Astrocyte (in vitro differentiated cells and primary cell): ENCODE measurements around the gene FAM3B.

ENCODE experiments used
- CTCF ChIP-seq: IDR thresholded peaks from 2 replicates; pipeline ENCODE4 v1.5.1; 2011; ENCODE audit warnings: low read depth, mild to moderate bottlenecking, inconsistent platforms, low read length, moderate library complexity; ENCODE audit not compliant: insufficient read depth
- EZH2 ChIP-seq: IDR thresholded peaks from 2 replicates; pipeline ENCODE4 v1.6.1; 2012; ENCODE audit warnings: mild to moderate bottlenecking, low read length, inconsistent platforms; ENCODE audit not compliant: insufficient read depth

DNA sequence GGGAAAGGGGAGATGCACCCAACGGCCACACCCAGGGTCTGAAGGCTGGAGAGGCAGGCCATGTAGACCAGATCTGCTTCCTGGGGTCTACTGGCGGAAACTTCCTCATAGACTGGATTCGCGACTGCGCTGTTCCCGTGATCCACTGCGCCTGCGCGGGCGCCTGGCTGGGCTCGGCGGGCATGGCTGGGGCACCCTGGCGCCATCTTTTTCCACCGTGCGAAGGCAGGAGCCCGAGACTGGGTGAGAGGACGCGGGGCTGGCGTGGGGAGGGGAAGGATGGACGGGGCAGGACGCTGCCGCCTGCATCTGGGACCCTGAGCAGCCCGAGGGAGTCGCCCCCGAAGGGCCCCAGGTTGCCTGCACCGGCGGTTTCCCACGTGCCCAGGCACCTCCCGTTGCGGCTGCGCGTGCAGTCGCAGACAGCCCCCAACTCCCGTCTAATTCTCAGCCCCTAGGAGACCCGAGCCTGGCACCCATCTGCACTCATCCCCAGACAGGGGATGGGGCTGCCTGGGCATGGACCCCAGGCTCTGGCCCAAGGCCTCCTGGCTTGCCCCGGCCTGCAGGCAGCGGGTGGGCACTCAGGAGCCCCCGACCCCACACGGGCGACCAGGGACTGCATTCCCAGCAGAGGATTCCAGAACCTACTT lies 12.4 kb upstream of the FAM3B start:
- TF ChIP-seq CTCF (no peak), EZH2 (no peak)
